ENCODE data around the gene DDX24. TPM values are rescaled to one million over a fixed set of nuclear protein-coding genes. Genes with fewer than 3 reads are reported as not detected.
A peak's percentile ranks its signal among the peaks of the same experiment; 100 is the strongest.

Gene DDX24
- polyA plus RNA-seq, 2 of the 4 experiments (the other 2 are of a cell fraction) = 121 to 161 TPM

GRCh38 chr14:94081386-94081820 lies 401 bp upstream of the DDX24 start (continued):
- no peak for TF ChIP-seq ZNF302 (CRISPR knock-in tag; IDR thresholded peaks at IDR 0.05)
- TF ChIP-seq RARB (CRISPR knock-in tag; IDR thresholded peaks at IDR 0.05) = no peak
- no peak for TF ChIP-seq ESRRA (IDR thresholded peaks at IDR 0.05; ENCODE audit: borderline replicate concordance, low read length)
- no peak for TF ChIP-seq CHD4 (IDR thresholded peaks at IDR 0.05; ENCODE audit: borderline replicate concordance)
- TF ChIP-seq MAFK (IDR thresholded peaks at IDR 0.05; ENCODE audit: partially characterized antibody) = no peak
- no peak for TF ChIP-seq ATOH8 (CRISPR knock-in tag; IDR thresholded peaks at IDR 0.05; ENCODE audit: low read depth)
- no peak for TF ChIP-seq EP300 (IDR thresholded peaks at IDR 0.05)

DNA sequence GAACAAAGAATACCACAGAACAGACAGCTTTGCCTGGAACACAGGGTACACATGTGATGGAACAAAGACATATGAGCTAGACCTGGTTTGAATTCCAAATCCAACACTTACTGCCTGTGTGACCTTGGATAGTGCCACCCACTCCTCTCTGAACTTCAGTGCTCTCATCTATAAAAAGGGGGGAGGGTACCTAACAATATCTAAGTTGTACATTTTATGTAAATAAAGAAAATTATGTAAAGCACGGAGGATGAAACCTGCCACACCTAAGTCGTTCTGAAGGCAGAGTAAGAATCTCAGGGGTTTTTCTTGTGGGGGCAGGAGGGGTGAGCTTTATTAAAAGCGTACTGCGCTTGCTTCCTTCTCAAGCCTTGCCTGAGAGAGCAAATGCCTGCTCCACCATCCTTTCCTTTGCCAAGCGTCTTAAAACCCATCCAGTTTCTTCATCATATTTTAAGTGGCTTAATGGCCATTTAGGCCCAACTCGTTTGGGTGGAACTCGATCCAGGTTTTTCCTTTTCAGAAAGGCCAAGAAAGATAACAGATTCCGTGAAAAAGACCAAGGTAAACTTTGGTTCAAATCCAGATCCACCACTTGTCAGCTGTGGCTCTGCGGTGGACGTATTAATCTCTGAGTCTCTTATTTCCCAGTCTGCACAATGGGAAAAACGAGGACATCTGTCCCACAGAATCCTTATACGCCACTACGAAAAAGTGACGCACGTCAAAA lies 946 bp downstream of the DDX24 start:
- Histone ChIP-seq H3K27ac (peak overlapping the region; percentile 80 to 91), H3K4me1 (peaks cover 14% of the 10 kb centered on the region), H3K9me3 (peaks cover 21% of the 10 kb centered on the region; the same call in 2 of the 3 replicates), H3K4me2 (peak overlapping the region; percentile 86), H3K4me3 (peak overlapping the region; percentile 89)
- TF ChIP-seq HOXB13 (CRISPR knock-in tag; IDR thresholded peaks at IDR 0.05; ENCODE audit: low read depth) = no peak
- no peak for TF ChIP-seq JUNB (IDR thresholded peaks at IDR 0.05)
- no peak for TF ChIP-seq RNF2 (IDR thresholded peaks at IDR 0.05; ENCODE audit: borderline replicate concordance, low read depth)
- TF ChIP-seq POLR2AphosphoS2 (conservative IDR thresholded peaks at IDR 0.05; ENCODE audit: low read length) = no peak
- TF ChIP-seq, protein P1, sequence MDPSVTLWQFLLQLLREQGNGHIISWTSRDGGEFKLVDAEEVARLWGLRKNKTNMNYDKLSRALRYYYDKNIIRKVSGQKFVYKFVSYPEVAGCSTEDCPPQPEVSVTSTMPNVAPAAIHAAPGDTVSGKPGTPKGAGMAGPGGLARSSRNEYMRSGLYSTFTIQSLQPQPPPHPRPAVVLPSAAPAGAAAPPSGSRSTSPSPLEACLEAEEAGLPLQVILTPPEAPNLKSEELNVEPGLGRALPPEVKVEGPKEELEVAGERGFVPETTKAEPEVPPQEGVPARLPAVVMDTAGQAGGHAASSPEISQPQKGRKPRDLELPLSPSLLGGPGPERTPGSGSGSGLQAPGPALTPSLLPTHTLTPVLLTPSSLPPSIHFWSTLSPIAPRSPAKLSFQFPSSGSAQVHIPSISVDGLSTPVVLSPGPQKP (IDR thresholded peaks at IDR 0.05; ENCODE audit: low read depth, low read length) = no peak
- TF ChIP-seq CHD4 (IDR thresholded peaks at IDR 0.05; ENCODE audit: borderline replicate concordance) = no peak
- no peak for TF ChIP-seq SREBF2 (IDR thresholded peaks at IDR 0.05)
- no peak for TF ChIP-seq FOXS1 (CRISPR knock-in tag; IDR thresholded peaks at IDR 0.05)
- no peak for TF ChIP-seq MAZ (IDR thresholded peaks at IDR 0.05; ENCODE audit: borderline replicate concordance, low read depth, low read length)
- TF ChIP-seq, protein P2, sequence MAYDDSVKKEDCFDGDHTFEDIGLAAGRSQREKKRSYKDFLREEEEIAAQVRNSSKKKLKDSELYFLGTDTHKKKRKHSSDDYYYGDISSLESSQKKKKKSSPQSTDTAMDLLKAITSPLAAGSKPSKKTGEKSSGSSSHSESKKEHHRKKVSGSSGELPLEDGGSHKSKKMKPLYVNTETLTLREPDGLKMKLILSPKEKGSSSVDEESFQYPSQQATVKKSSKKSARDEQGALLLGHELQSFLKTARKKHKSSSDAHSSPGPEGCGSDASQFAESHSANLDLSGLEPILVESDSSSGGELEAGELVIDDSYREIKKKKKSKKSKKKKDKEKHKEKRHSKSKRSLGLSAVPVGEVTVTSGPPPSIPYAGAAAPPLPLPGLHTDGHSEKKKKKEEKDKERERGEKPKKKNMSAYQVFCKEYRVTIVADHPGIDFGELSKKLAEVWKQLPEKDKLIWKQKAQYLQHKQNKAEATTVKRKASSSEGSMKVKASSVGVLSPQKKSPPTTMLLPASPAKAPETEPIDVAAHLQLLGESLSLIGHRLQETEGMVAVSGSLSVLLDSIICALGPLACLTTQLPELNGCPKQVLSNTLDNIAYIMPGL (CRISPR knock-in tag; IDR thresholded peaks at IDR 0.05; ENCODE audit: borderline replicate concordance) = no peak
- TF ChIP-seq EHF (CRISPR knock-in tag; IDR thresholded peaks at IDR 0.05) = no peak
- TF ChIP-seq ESRRA (IDR thresholded peaks at IDR 0.05; ENCODE audit: borderline replicate concordance, low read length) = no peak
- TF ChIP-seq ZC3H11A (IDR thresholded peaks at IDR 0.05) = no peak
- TF ChIP-seq, protein P3, sequence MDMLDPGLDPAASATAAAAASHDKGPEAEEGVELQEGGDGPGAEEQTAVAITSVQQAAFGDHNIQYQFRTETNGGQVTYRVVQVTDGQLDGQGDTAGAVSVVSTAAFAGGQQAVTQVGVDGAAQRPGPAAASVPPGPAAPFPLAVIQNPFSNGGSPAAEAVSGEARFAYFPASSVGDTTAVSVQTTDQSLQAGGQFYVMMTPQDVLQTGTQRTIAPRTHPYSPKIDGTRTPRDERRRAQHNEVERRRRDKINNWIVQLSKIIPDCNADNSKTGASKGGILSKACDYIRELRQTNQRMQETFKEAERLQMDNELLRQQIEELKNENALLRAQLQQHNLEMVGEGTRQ (IDR thresholded peaks at IDR 0.05) = no peak
- TF ChIP-seq HEYL (CRISPR knock-in tag; IDR thresholded peaks at IDR 0.05) = no peak
- TF ChIP-seq EP300 (IDR thresholded peaks at IDR 0.05) = no peak
- TF ChIP-seq RARB (CRISPR knock-in tag; IDR thresholded peaks at IDR 0.05) = no peak
- no peak for TF ChIP-seq MAFK (IDR thresholded peaks at IDR 0.05; ENCODE audit: partially characterized antibody)
- TF ChIP-seq FOSL2 (IDR thresholded peaks at IDR 0.05) = no peak
- TF ChIP-seq FOSL2 (CRISPR knock-in tag; IDR thresholded peaks at IDR 0.05) = no peak
- WGBS (ENCODE audit: missing lambda C conversion rate) = 21% methylated on average over 15 of the region's 15 CpGs
- POLR2A ChIA-PET = interaction anchor here (1.2 to 1.4 kb wide), 2 partner anchors 20 to 57 kb away, joined by 6 read pairs; no protein-coding TSS in a partner anchor
- DNase-seq (ENCODE audit: low read depth in 1 of 2, low spot score in 1 of 2) (peak in 1 of 2 experiments; percentile 37), FAIRE-seq (no peak), ATAC-seq (no peak; a peak in 1 of 6 replicates)
- CTCF ChIA-PET = interaction anchor here (0.5 to 2.2 kb wide), 3 partner anchors 41 to 153 kb away, joined by 3 to 8 read pairs (median 3); no protein-coding TSS in a partner anchor

Measured in A549 (cell line).